Epithelial cell of prostate (primary cell): Measurements from ENCODE around the gene KRT16.
"Not testable (repeated sequence)": the region's sequence is repeated elsewhere in the genome, so short reads cannot be mapped to it uniquely, and the experiment has no call there.

Experiments
- DNase-seq: peaks from one replicate; pipeline ENCODE4 v3.0.0-alpha.2; 2011; ENCODE audit warnings: low read depth, low spot score
- H3K27ac ChIP-seq: fragments of 450-650 bp; 2 replicates; pipeline ENCODE4 v1.5.1; 2017; ENCODE audit warnings: mild to moderate bottlenecking

The KRT16 gene

GRCh38 chr17:41648411-41649195, 36.0 kb upstream of the KRT16 start:
- DNase-seq = no peak
- peak overlapping the region; percentile 100 for H3K27ac ChIP-seq

DNA sequence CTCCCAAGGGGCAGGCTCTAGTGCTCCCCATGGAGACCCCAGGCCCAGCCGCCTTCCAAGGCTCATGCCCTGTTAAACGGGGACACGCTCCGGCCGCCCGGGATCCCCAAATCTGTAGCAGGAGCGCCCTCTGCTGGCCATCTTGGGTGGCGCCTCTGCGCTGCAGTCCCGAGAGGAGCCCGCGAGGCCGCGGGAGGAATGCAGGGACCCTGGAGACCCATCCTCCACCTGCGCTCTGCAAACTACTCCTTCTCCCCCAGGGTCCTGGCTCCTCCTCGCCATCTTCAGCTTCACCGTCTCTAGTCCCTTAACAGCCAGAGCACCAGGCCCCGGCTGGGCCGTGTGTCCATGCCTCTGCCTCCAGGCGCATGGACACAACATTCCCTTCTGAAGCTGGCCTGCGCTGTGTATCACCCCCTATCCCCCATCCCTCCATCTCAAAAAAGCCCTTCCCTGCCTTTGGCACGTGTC, 35.4 kb upstream of the KRT16 start:
- DNase-seq = no peak

GRCh38 chr17:41647038-41647813, 34.7 kb upstream of the KRT16 start:
- H3K27ac ChIP-seq = peak overlapping the region; percentile 100
- DNase-seq = no peak

More for the DNA sequence above, 35.4 kb upstream of the KRT16 start:
- H3K27ac ChIP-seq = peak overlapping the region; percentile 100

GRCh38 chr17:41642252-41643156, 29.9 kb upstream of the KRT16 start:
- DNase-seq = peak; percentile 77
- peak overlapping the region; percentile 85 for H3K27ac ChIP-seq

DNA sequence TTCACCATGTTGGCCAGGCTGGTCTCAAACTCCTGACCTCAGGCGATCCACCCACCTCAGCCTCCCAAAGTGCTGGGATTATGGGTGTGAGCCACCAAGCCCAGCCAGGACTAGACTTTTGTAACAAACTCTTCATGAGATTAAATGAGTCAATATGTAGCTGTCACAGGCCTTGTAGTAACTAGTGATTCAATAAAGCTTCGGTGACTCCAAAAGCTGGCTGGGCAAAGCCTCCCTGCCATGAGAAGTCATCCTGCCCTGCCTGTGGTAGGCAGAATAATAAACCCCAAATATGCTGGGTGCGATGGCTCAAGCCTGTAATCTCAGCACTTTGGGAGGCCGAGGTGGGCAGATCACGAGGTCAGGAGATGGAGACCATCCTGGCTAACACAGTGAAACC, 28.0 kb upstream of the KRT16 start:
- H3K27ac ChIP-seq = peak overlapping the region; percentile 85
- not testable (repeated sequence) for DNase-seq

- peak overlapping the region; percentile 85 for H3K27ac ChIP-seq
- no peak for DNase-seq
Observed at GRCh38 chr17:41639492-41640473, 27.2 kb upstream of the KRT16 start.

- peak overlapping the region; percentile 85 for H3K27ac ChIP-seq
- no peak for DNase-seq
Observed at GRCh38 chr17:41638941-41639340, 26.4 kb upstream of the KRT16 start.

DNA sequence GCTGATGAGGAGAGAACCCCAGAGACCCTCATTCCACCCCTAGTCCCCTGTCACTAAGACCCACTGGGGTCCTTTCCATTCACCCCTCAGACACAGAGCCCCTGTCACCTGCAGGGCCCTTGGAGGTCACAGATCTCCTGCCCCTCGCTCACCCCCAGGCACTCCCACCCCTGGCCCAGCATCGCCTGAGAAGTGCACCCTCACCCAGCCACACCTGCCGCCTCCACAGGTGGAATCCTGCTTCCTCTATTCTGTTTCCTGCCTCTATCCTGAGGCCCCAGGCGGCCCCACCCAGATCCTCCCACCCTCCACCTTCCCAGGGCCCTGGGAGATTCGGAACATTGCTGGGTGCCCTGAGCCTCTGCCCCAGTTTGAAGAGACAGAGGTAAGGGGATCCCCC, 25.6 kb upstream of the KRT16 start:
- DNase-seq = no peak
- H3K27ac ChIP-seq = no peak overlapping the region

DNA sequence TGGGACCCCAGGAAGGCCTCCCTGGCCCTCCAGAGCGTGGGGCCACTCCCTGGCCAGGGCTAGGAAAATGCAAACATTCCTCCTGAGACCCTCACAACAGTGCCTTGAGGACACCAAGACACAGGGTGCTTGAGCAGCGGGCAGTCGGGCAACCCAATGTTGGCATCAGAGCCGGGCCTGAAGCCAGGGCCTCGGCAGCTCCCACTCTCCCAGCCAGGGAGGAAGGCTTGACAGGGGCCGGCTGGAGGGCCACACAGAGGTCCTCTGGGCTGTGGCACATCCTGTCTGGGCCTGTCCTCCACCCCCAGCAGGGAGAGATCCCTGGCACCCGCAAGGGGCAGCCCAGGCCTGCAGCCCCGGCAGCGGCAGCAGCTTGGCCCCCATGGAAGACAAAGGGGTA, 24.1 kb upstream of the KRT16 start:
- DNase-seq = no peak
- H3K27ac ChIP-seq = no peak overlapping the region

GRCh38 chr17:41635121-41636097, 22.8 kb upstream of the KRT16 start:
- H3K27ac ChIP-seq = peak overlapping the region; percentile 9

GRCh38 chr17:41634639-41635038, 22.1 kb upstream of the KRT16 start:
- DNase-seq = no peak
- peak overlapping the region; percentile 9 for H3K27ac ChIP-seq

More at GRCh38 chr17:41635121-41636097, 22.8 kb upstream of the KRT16 start:
- no peak for DNase-seq

DNA sequence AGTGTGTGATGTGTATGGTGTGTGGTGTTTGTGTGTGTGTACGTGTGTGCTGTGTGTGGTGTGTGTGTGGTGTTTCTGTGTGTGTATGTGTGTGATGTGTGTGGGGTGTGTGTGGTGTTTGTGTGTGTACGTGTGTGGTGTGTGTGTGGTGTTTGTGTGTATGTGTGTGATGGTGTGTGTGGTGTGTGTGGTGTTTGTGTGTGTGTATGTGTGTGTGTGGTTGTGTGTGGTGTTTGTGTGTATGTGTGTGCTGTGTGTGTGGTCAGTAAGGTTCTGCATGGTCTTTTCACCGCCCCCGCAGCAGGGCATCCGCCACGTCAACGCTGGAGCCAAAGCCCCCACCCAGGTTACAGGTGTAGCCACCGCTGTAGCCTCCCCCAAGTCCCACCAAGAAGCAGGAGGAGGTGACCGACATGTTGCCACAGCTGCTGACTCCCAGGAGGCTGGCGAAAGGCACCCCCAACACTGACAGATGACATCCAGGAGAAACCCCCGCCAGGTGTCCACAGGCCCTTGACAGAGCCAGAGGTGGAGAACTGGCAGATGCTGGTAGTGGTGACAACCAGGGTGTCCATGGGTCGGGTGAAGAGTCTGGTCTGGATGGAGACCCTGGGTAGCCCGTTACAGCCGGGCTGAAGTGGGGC, 21.1 kb upstream of the KRT16 start:
- DNase-seq = no peak
- H3K27ac ChIP-seq = no peak overlapping the region

GRCh38 chr17:41632482-41633105, 20.0 kb upstream of the KRT16 start:
- DNase-seq = no peak
- no peak overlapping the region for H3K27ac ChIP-seq

- H3K27ac ChIP-seq = no peak overlapping the region
- no peak for DNase-seq
Observed at GRCh38 chr17:41631898-41632285, 19.3 kb upstream of the KRT16 start.

DNA sequence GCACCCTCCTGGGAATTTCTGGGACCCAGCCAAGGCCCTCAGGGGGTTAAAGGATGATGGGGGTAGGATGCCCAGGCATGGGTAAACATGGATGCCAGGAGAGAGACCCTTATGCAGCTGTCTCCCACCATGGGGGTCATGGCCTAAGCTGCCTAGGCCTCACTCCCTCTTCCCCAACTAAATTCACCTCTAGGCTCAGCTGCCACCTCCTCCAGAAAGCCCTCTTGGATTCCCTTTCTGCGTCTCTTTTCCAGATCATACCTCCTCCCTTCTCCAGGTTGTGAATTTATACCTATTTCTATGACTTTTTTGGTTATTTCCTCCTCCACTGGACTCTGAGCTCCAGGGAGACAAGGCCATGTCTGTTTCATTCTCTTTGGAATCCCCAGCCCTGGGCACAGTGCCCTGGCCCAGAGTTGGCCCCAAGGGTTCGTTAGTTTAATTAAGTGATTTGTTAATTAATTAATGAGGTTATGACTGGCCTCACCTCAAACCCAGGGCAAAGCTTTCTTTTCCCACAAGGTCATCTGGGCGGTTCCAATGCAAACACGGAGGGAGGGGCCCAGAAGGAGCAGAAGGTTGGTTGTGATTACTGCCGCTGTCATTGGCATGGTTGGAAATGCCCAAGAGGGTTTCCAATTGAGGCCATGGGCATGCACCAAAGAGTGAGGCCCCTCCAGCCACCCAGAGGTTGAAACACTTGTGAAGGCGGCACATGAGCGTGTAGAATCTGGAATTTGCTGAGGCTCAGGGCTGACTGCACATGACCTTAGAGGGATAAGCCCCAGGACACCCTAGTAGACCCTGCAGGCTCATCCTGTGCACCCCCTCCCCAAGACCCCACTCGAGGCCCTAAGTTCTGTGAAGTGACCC, 18.7 kb upstream of the KRT16 start:
- no peak overlapping the region for H3K27ac ChIP-seq
- no peak for DNase-seq
